Measurements from ENCODE around the gene TNS1. TPM values are rescaled to one million over a fixed set of nuclear protein-coding genes. Genes with fewer than 3 reads are reported as not detected.

The TNS1 gene
- total RNA-seq, 4 donors from 2014 or later: 169 to 316 (median 229) TPM

GRCh38 chr2:217949447-217949846 is 53.3 kb downstream of the TNS1 start:
- Histone ChIP-seq H3K27me3 (no peaks in the 10 kb centered on the region), H3K27ac (peak overlapping the region; percentile 90 to 100 (median 93)), H3K4me1 (peaks cover 53 to 78% of the 10 kb centered on the region in 2 donors), H3K9me3 (no peaks in the 10 kb centered on the region), H3K4me3 (replicated peaks in 1 of 3) (no peak overlapping the region), H3K36me3 (no peaks in the 10 kb centered on the region)
- TF ChIP-seq, protein P1, sequence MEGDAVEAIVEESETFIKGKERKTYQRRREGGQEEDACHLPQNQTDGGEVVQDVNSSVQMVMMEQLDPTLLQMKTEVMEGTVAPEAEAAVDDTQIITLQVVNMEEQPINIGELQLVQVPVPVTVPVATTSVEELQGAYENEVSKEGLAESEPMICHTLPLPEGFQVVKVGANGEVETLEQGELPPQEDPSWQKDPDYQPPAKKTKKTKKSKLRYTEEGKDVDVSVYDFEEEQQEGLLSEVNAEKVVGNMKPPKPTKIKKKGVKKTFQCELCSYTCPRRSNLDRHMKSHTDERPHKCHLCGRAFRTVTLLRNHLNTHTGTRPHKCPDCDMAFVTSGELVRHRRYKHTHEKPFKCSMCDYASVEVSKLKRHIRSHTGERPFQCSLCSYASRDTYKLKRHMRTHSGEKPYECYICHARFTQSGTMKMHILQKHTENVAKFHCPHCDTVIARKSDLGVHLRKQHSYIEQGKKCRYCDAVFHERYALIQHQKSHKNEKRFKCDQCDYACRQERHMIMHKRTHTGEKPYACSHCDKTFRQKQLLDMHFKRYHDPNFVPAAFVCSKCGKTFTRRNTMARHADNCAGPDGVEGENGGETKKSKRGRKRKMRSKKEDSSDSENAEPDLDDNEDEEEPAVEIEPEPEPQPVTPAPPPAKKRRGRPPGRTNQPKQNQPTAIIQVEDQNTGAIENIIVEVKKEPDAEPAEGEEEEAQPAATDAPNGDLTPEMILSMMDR (IDR thresholded peaks at IDR 0.05): no peak
- no peak for DNase-seq
- intact Hi-C loops (cut with DNase I): loop anchor here (5.0 kb wide), 1 partner anchor 33 kb away; no protein-coding TSS in a partner anchor

DNA sequence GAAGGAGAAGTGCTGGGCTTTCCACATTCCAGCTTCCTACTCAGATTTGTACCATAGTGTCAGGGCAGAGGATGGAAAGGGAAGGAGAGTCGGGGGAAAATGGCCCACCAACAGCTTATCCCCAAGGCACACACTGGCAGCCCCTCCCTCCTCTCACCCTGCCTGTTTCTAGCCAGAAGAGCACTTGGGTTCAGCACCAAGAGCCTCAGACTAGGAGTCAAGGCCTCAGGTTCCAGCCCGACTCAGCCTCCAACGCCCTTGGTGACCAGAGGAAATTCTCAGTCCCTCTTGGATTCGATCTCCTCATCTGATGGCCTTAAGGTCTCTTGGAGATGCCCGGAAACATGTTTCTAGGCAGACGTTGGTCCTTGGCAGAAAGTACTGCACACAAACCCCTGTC is 53.9 kb downstream of the TNS1 start:
- Histone ChIP-seq H3K36me3 (no peaks in the 10 kb centered on the region), H3K27ac (peak overlapping the region in 2 of 3 donors; percentile 90 to 93), H3K4me1 (peaks cover 51 to 78% of the 10 kb centered on the region in 2 donors), H3K27me3 (no peaks in the 10 kb centered on the region), H3K9me3 (no peaks in the 10 kb centered on the region), H3K4me3 (replicated peaks in 1 of 3) (no peak overlapping the region)
- TF ChIP-seq, protein P1 (IDR thresholded peaks at IDR 0.05): no peak
- TF ChIP-seq POLR2A (IDR thresholded peaks at IDR 0.05): no peak
- WGBS, 2 donors: 67 to 82% methylated on average over 6 of the region's 6 CpGs
- DNase-seq: no peak
- intact Hi-C loops (cut with DNase I): loop anchor here (5.0 kb wide), 1 partner anchor 33 kb away; no protein-coding TSS in a partner anchor

DNA sequence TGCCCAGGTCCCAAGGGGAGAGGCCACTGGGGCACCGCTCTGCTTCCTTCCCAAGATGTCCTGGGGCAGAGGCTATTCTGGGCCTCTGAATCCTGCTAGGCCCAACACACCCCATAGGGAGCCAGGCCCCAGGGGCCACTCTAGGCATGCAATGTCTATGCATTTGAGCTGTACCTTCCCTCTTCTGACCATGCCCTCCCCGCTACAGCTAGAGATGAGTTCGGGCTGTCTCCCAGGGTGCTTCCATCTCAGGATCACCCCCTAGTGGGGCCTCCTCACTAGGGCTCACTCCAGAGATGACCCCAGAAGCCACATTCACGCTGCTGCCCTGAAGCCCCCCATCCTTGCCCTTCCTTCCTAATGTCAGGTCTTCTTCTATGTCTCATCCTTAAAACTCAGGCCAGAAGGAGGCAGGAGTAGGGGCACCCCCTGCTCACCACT is 54.4 kb downstream of the TNS1 start:
- H3K4me3 ChIP-seq (replicated peaks in 1 of 3): no peak overlapping the region
- H3K27me3 ChIP-seq: no peaks in the 10 kb centered on the region
- peak in 1 of 2 donors; percentile 2 for DNase-seq
- intact Hi-C loops (cut with DNase I): loop anchor here (5.0 kb wide), 1 partner anchor 34 kb away; no protein-coding TSS in a partner anchor
- TF ChIP-seq, protein P1 (IDR thresholded peaks at IDR 0.05): no peak
- TF ChIP-seq POLR2A (IDR thresholded peaks at IDR 0.05): no peak
- no peaks in the 10 kb centered on the region for H3K9me3 ChIP-seq
- WGBS, 2 donors: 88 to 92% methylated on average over 4 of the region's 4 CpGs
- H3K36me3 ChIP-seq: no peaks in the 10 kb centered on the region
- H3K27ac ChIP-seq: peak overlapping the region in 1 of 3 donors; percentile 90
- peaks cover 46 to 72% of the 10 kb centered on the region in 2 donors for H3K4me1 ChIP-seq

DNA sequence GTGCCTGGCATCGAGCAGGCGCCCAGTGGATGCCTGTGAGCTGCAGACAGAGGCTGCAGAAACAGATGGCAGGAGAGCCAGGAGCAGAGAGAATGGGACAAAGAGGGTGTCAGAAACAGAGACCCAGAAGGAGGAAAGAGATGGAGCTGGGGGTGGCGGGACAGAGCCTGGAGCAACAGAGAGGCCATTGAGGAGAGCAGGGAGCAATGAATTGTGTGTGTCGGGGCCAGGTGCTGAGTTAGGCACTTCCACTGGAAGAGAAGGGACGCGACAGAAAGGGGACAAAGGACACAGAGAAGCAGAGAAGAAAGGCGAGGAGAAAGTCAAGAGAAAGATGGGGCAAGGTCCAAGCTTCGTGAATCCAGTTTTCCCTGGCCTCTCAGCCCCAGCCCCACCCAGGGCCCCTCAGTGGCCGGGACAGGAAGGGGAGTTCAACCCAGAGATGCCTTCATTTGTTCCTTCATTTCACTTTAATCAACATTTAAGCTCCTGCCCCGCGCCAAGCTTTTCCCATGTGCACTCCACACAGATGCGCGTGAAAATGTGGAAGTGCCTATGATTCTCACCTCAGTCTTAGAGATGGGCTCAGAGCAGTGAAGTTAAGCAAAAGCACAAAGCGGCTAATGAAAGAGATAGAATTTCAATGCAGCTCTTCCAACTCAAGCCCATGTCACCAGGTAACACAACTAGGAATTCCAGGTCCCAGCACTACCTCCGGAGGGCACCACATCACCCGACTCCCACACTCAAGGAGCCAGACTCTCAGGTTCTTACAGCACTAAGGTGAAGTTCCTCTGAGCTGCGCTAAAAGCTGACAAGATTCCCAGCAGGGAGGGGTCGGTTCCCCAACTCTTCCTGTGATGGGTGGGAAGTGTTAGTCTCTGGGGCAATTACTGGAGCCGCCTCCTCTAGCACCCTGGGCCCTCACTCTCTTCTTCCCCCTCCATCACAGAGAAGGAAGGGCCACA is 55.1 kb downstream of the TNS1 start:
- no peak overlapping the region for H3K4me3 ChIP-seq (replicated peaks in 1 of 3)
- intact Hi-C loops (cut with DNase I): loop anchor here (5.0 kb wide), 1 partner anchor 35 kb away; no protein-coding TSS in a partner anchor
- WGBS, 2 donors: 81 to 84% methylated on average over 19 of the region's 19 CpGs
- H3K9me3 ChIP-seq: no peaks in the 10 kb centered on the region
- TF ChIP-seq, protein P1 (IDR thresholded peaks at IDR 0.05): peak in 1 of 6 experiments; percentile 15
- TF ChIP-seq POLR2A (IDR thresholded peaks at IDR 0.05): no peak
- no peaks in the 10 kb centered on the region for H3K36me3 ChIP-seq
- H3K27me3 ChIP-seq: no peaks in the 10 kb centered on the region
- peak; percentile 56 to 59 for DNase-seq
- H3K27ac ChIP-seq: peak overlapping the region in 1 of 3 donors; percentile 17
- H3K4me1 ChIP-seq: peaks cover 39 to 65% of the 10 kb centered on the region in 2 donors

All from thyroid gland (tissue), 4 donors.